K562 (cell line): ENCODE results near the gene MGRN1. TPM values are rescaled to one million over a fixed set of nuclear protein-coding genes. Genes with fewer than 3 reads are reported as not detected.

ENCODE experiments used
- ARNT ChIP-seq, 2 experiments: fragments of 450-650 bp; IDR thresholded peaks; 2 replicates each; pipeline ENCODE4 v1.6.1; 2016; ENCODE audit warnings: mild to moderate bottlenecking in 1 of 2
- CBFA2T3 ChIP-seq: fragments of 450-650 bp; IDR thresholded peaks from 2 replicates; pipeline ENCODE4 v1.6.1; 2017
- FOXA1 ChIP-seq: fragments of 450-650 bp; IDR thresholded peaks from 2 replicates; pipeline ENCODE4 v1.6.1; 2016; ENCODE audit warnings: mild to moderate bottlenecking, borderline replicate concordance
- HNRNPLL ChIP-seq: fragments of 200-400 bp; formaldehyde crosslinking; IDR thresholded peaks from 2 replicates; pipeline ENCODE4 v1.6.1; 2017; ENCODE audit warnings: low read length, low read depth, mild to moderate bottlenecking; ENCODE audit not compliant: poor library complexity, severe bottlenecking
- IRF2 ChIP-seq: sonication (generic); formaldehyde crosslinking; IDR thresholded peaks from 2 replicates; pipeline ENCODE4 v1.8.1; 2022; ENCODE audit warnings: mild to moderate bottlenecking, missing genetic modification reagents
- JUND ChIP-seq, 2 experiments: IDR thresholded peaks; 2 replicates in 1 of 2; 3 replicates in 1 of 2; pipeline ENCODE4 v1.6.1; 2011; ENCODE audit warnings: borderline replicate concordance in 2 of 2, low read depth in 2 of 2, low read length in 2 of 2, improper control_type of control experiment in 1 of 2, missing biosample characterization in 1 of 2, missing genetic modification characterization in 1 of 2, missing genetic modification reagents in 1 of 2
- MEF2D ChIP-seq: conservative IDR thresholded peaks from 2 replicates; pipeline ENCODE4 v1.6.1; 2016; ENCODE audit warnings: low read depth, missing genetic modification characterization, missing compliant biosample characterization
- NUFIP1 ChIP-seq: fragments of 450-650 bp; IDR thresholded peaks from 2 replicates; pipeline ENCODE4 v1.6.1; 2018; ENCODE audit not compliant: partially characterized antibody
- PHB ChIP-seq: fragments of 250-450 bp; sonication (Bioruptor Pico); IDR thresholded peaks from 2 replicates; pipeline ENCODE4 v1.5.0; 2021
- PHB2 ChIP-seq: fragments of 450-650 bp; IDR thresholded peaks from 2 replicates; pipeline ENCODE4 v1.6.1; 2017; ENCODE audit warnings: low read depth
- POLR2AphosphoS5 ChIP-seq: IDR thresholded peaks from 2 replicates; pipeline ENCODE4 v1.6.1; 2011; ENCODE audit warnings: mild to moderate bottlenecking, low read depth, low read length, moderate library complexity; ENCODE audit not compliant: control insufficient read depth, insufficient read depth
- PRPF4 ChIP-seq: fragments of 200-400 bp; formaldehyde crosslinking; IDR thresholded peaks from one replicate; pipeline ENCODE4 v1.6.1; 2017; ENCODE audit warnings: low read length, low read depth, mild to moderate bottlenecking; ENCODE audit not compliant: insufficient read depth, poor library complexity, severe bottlenecking
- TCF3 ChIP-seq: sonication (generic); formaldehyde crosslinking; IDR thresholded peaks from 2 replicates; pipeline ENCODE4 v1.4.0; 2020; ENCODE audit warnings: mild to moderate bottlenecking, missing genetic modification reagents
- ZNF133 ChIP-seq: fragments of 250-450 bp; sonication (Bioruptor Pico); IDR thresholded peaks from 2 replicates; pipeline ENCODE4 v1.4.0; 2020; ENCODE audit warnings: mild to moderate bottlenecking
- polyA plus RNA-seq, 8 experiments: library from polyadenylated mRNA; depleted of rRNA in 4 of 8; stranded (reverse) in 5 of 8; unstranded in 3 of 8; fragments of >200 nt; fragmentation: Nextera tagmentation in 2 of 8; fragmentation: Illumina TruSeq in 1 of 8; extraction: Ambion mirVana in 2 of 8; extraction: Trizol in 1 of 8; gene quantifications; 2 replicates each; pipeline versions ENCODE4 v1.2.1 to v1.2.3, GENCODE V29; 2011 to 2014; ENCODE audit warnings: inconsistent platforms in 1 of 8, missing spikeins in 1 of 8
- total RNA-seq, 7 experiments: library from RNA; depleted of rRNA in 6 of 7; stranded (reverse); fragments of >200 nt in 6 of 7; fragmentation: Illumina TruSeq in 2 of 7; extraction: Trizol in 2 of 7; gene quantifications; 2 replicates each; pipeline versions ENCODE4 v1.2.1 to v1.2.3, GENCODE V29; 2011 to 2021; ENCODE audit warnings: low replicate concordance in 1 of 7
- TF ChIP-seq, protein P1 (sequence below), 2 experiments: fragments of 450-650 bp; IDR thresholded peaks; 2 replicates each; pipeline ENCODE4 v1.6.1; 2016; ENCODE audit warnings: mild to moderate bottlenecking in 2 of 2, borderline replicate concordance in 1 of 2, low read depth in 1 of 2, moderate library complexity in 1 of 2
- TF ChIP-seq, protein P2 (sequence below), 2 experiments: fragments of 450-650 bp in 1 of 2; sonication (generic) in 1 of 2; formaldehyde crosslinking in 1 of 2; IDR thresholded peaks in 1 of 2; conservative IDR thresholded peaks in 1 of 2; 2 replicates each; pipeline versions ENCODE4 v1.6.1 to v1.8.1; 2016 to 2023; ENCODE audit warnings: mild to moderate bottlenecking in 2 of 2, moderate library complexity in 2 of 2, inconsistent platforms in 1 of 2, missing genetic modification reagents in 1 of 2
- TF ChIP-seq, protein P3 (sequence below): fragments of 450-650 bp; IDR thresholded peaks from 2 replicates; pipeline ENCODE4 v1.6.1; 2016; ENCODE audit warnings: antibody characterized with exemption

Gene MGRN1
- total and polyA plus RNA-seq, 9 of the 15 experiments (the other 6 are each of a cell fraction or from before 2014, with no cell fraction given) = 0.15 to 37.9 (median 6.0) TPM

DNA sequence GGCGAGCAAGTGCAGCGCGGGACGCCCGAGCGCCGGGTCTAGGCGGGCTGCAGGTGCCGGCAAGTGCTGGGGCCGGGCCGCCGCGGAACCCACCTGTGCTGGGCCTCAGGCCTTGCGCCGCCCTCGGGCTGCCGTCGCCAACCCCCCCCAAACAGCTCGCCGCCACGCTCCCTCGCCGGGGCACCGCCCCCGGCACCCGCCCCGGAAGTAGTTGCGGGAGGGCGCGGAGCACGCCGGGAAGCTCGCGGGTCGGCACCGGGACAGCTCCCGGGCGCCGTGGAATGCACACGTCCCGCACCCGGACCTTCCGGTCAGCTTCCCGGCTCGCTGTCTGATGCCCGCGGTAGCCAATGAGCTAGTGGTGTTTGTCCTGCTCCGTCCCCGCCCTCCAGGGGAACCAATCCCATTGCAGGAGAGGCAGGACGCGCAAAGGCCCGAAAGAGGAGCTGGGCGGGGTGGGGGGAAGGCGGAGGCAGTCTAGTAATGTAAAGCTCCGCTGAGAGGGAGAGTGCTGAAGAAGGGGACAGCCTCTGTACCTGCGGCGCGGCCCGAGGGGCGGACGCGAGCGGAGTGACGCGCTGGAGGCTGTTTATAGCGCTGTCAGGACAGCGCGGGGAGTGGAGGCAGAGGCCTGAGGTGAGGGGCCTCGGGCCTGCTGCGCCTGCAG is 109.6 kb downstream of the MGRN1 start, which contains the start of the genes ANKS3 and DNAAF8 (continued):
- TF ChIP-seq, protein P1, sequence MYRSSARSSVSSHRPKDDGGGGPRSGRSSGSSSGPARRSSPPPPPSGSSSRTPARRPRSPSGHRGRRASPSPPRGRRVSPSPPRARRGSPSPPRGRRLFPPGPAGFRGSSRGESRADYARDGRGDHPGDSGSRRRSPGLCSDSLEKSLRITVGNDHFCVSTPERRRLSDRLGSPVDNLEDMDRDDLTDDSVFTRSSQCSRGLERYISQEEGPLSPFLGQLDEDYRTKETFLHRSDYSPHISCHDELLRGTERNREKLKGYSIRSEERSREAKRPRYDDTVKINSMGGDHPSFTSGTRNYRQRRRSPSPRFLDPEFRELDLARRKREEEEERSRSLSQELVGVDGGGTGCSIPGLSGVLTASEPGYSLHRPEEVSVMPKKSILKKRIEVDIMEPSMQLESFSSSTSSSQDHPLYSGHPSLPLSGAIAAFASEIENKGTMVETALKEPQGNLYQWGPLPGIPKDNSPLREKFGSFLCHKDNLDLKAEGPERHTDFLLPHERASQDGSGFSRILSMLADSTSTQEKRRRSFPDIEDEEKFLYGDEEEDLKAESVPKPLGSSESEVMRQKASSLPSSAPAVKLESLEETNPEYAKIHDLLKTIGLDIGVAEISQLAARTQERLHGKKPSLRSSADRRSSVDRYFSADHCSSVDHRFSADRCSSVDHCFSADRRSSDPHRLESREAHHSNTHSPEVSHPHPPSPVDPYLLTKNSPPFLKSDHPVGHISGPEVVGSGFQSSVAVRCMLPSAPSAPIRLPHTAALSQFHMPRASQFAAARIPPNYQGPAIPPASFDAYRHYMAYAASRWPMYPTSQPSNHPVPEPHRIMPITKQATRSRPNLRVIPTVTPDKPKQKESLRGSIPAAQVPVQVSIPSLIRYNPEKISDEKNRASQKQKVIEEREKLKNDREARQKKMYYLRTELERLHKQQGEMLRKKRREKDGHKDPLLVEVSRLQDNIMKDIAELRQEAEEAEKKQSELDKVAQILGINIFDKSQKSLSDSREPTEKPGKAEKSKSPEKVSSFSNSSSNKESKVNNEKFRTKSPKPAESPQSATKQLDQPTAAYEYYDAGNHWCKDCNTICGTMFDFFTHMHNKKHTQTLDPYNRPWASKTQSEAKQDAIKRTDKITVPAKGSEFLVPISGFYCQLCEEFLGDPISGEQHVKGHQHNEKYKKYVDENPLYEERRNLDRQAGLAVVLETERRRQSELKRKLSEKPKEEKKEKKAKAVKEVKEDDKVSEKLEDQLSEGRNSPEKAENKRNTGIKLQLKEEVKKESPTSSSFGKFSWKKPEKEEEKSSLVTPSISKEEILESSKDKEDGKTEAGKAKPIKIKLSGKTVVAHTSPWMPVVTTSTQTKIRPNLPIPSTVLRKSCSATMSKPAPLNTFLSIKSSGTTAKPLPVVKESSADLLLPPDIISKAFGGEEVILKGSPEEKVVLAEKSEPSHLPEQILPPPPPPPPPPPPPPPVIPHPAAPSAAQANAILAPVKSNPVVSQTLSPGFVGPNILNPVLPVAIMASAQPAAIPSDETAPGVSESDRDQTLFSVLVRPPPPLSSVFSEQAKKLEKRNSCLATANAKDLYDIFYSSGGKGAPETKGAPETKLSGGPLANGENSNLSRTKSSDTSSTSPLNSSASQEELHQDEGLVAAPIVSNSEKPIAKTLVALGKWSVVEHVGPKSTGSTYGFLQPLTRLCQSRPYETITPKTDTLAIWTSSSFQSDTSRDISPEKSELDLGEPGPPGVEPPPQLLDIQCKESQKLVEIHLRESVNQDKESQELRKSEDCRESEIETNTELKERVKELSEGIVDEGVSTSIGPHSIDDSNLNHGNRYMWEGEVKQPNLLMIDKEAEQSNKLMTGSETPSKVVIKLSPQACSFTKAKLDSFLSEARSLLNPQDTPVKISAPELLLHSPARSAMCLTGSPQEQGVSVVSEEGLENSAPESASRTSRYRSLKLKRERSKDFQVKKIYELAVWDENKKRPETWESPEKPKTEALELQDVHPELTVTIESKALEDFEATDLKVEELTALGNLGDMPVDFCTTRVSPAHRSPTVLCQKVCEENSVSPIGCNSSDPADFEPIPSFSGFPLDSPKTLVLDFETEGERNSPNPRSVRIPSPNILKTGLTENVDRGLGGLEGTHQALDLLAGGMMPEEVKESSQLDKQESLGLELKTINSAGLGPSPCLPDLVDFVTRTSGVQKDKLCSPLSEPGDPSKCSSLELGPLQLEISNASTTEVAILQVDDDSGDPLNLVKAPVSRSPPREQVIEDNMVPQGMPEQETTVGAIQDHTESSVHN (IDR thresholded peaks at IDR 0.05; ENCODE audit: borderline replicate concordance in 1 of 2, low read depth in 1 of 2) = no peak
- TF ChIP-seq, protein P2, sequence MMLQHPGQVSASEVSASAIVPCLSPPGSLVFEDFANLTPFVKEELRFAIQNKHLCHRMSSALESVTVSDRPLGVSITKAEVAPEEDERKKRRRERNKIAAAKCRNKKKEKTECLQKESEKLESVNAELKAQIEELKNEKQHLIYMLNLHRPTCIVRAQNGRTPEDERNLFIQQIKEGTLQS (IDR thresholded peaks at IDR 0.05) = no peak
- TF ChIP-seq, protein P2 (CRISPR knock-in tag; conservative IDR thresholded peaks at IDR 0.05) = no peak
- TF ChIP-seq PHB (no peak), PHB2 (no peak), ARNT (IDR thresholded peaks at IDR 0.05) (no peak), TCF3 (CRISPR knock-in tag) (no peak), IRF2 (CRISPR knock-in tag) (no peak), HNRNPLL (no peak), POLR2AphosphoS5 (no peak), PRPF4 (no peak), FOXA1 (no peak), NUFIP1 (no peak), JUND (IDR thresholded peaks at IDR 0.05; ENCODE audit: borderline replicate concordance, low read depth, low read length) (no peak), JUND (tag; IDR thresholded peaks at IDR 0.05; ENCODE audit: borderline replicate concordance, low read depth, low read length) (no peak; the same call in 2 of the 3 replicates), CBFA2T3 (no peak), MEF2D (tag) (no peak), ZNF133 (CRISPR knock-in tag) (no peak)
- TF ChIP-seq, protein P3, sequence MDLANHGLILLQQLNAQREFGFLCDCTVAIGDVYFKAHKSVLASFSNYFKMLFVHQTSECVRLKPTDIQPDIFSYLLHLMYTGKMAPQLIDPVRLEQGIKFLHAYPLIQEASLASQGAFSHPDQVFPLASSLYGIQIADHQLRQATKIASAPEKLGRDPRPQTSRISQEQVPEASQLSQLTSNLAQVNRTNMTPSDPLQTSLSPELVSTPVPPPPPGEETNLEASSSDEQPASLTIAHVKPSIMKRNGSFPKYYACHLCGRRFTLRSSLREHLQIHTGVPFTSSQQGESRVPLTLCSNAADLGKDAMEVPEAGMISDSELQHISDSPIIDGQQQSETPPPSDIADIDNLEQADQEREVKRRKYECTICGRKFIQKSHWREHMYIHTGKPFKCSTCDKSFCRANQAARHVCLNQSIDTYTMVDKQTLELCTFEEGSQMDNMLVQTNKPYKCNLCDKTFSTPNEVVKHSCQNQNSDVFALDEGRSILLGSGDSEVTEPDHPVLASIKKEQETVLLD = no peak
